DMS79 treated with DMSO at 0.1 percent for 48 hours (cell line): ENCODE data around the gene TMEM125.

Experiments
- DNase-seq: peaks from one replicate; lab custom pipeline; 2025; lab: John Stamatoyannopoulos, UW

The TMEM125 gene

GRCh38 chr1:43312212-43312623 is 42.4 kb downstream of the TMEM125 start:
- DNase-seq: no peak

GRCh38 chr1:43312663-43313515 is 43.1 kb downstream of the TMEM125 start:
- no peak for DNase-seq

- DNase-seq: no peak
Observed at GRCh38 chr1:43313771-43314170, 44.0 kb downstream of the TMEM125 start.

GRCh38 chr1:43314233-43314632 is 44.5 kb downstream of the TMEM125 start:
- DNase-seq: no peak

- DNase-seq: no peak
Observed at GRCh38 chr1:43315481-43315880, 45.7 kb downstream of the TMEM125 start.

GRCh38 chr1:43315963-43316737 is 46.4 kb downstream of the TMEM125 start:
- DNase-seq: no peak

GRCh38 chr1:43316738-43317520 is 47.1 kb downstream of the TMEM125 start:
- no peak for DNase-seq

GRCh38 chr1:43317817-43318471 is 48.2 kb downstream of the TMEM125 start:
- no peak for DNase-seq

GRCh38 chr1:43318831-43319230 is 49.0 kb downstream of the TMEM125 start:
- DNase-seq: no peak

GRCh38 chr1:43319288-43319687 is 49.5 kb downstream of the TMEM125 start:
- DNase-seq: no peak

GRCh38 chr1:43319766-43320165 is 50.0 kb downstream of the TMEM125 start:
- DNase-seq: no peak

GRCh38 chr1:43321331-43321891 is 51.6 kb downstream of the TMEM125 start:
- DNase-seq: no peak

GRCh38 chr1:43322506-43322905 is 52.7 kb downstream of the TMEM125 start:
- DNase-seq: no peak
